D721Med (cell line): ENCODE measurements around the gene CEP126.

Source experiments
- DNase-seq: peaks from one replicate; pipeline ENCODE4 v3.0.0; 2011; ENCODE audit warnings: low spot score; ENCODE audit not compliant: insufficient read length
- FAIRE-seq: peaks from 2 replicates; lab custom pipeline; 2011; peaks lifted over from hg19 to GRCh38; lab: Jason Lieb, UNC
- CTCF ChIP-seq: IDR thresholded peaks from 2 replicates; pipeline ENCODE4 v1.5.1; 2012; ENCODE audit warnings: mild to moderate bottlenecking, control low read depth; ENCODE audit not compliant: insufficient read depth; ENCODE audit errors: missing control alignments

CEP126 gene

GRCh38 chr11:102046841-102047240 is 132.0 kb downstream of the CEP126 start:
- TF ChIP-seq CTCF = no peak

DNA sequence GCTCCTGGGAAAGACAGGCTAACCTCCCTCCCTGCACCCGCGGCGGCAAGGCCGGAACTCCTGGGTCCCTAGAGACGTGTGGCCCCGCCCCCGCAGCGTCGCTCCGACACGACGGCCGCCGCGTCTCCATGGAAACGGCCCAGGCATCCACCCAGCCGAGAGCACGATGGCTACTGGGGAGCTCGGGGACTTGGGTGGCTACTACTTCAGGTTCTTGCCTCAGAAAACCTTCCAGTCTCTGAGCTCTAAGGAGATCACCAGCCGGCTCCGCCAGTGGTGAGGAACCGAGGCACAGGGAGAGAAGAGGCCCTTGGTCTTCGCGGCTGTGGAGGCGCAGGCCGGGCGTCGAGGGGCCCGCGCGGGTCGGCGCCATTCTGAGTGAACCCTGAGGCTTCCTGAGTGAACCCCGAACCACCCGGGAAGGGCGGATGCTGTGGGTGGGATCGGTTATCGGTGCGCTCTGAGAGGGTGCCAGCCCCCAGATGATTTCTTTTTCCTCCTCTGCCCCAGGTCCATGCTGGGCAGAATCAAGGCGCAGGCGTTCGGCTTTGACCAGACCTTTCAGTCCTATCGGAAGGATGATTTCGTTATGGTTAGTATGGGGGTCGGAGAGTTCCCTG is 132.6 kb downstream of the CEP126 start, which contains the start of gene CFAP300:
CFAP300 (plus strand) TSS at position 133 of the 620 bp plus-strand sequence; CDS start at position 167, 34 bp downstream.
- DNase-seq (peak; percentile 75), FAIRE-seq (no peak)
- no peak for TF ChIP-seq CTCF

More at GRCh38 chr11:102046841-102047240, 132.0 kb downstream of the CEP126 start:
- FAIRE-seq = no peak
- DNase-seq = no peak
